Measurements from ENCODE around the gene STX1A. TPM values are rescaled to one million over a fixed set of nuclear protein-coding genes. Genes with fewer than 3 reads are reported as not detected.
A peak's percentile ranks its signal among the peaks of the same experiment; 100 is the strongest.

The STX1A gene
- total and polyA plus RNA-seq, 5 donors from 2014 or later: 0.80 to 27.3 (median 2.3) TPM

DNA sequence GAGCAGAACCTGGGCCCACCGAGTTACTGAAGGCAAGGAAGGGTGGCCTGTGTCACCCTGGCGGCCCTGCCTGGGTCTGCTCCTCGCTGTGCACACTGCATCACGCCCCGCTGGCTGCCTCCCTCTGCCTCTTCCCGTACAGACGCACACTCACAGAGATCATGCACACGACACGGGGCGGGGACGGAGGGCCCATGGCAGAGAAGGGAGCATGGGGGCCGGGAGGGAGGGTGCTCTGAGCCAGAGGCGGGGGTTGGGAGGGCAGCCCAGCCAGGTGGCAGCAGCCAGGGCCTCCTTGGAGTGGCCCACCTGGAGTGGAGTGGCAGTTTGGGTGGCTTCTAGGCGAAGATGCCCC lies 19.4 kb downstream of the STX1A start:
- H3K27me3 Mint-ChIP-seq: no peaks in the 10 kb centered on the region
- Histone ChIP-seq H3K36me3 (ENCODE audit: control insufficient read depth, insufficient read depth, low read length) (peaks cover 35% of the 10 kb centered on the region), H3K4me1 (ENCODE audit: control insufficient read depth, insufficient read depth, low read length, poor library complexity, severe bottlenecking) (no peaks in the 10 kb centered on the region), H3K4me3 (ENCODE audit: low read depth, low read length) (no peak overlapping the region), H3K9me3 (ENCODE audit: control insufficient read depth in 2 of 2, low read length in 2 of 2) (no peaks in the 10 kb centered on the region), H3K27ac (ENCODE audit: insufficient read depth, low read length, poor library complexity, severe bottlenecking) (no peak overlapping the region), H3K27me3 (ENCODE audit: control insufficient read depth, insufficient read depth, low read length) (no peaks in the 10 kb centered on the region)
- ATAC-seq (ENCODE audit: low read depth in 2 of 2) (no peak), DNase-seq (no peak)
- peaks cover 33% of the 10 kb centered on the region for H3K36me3 Mint-ChIP-seq
- H3K4me1 Mint-ChIP-seq: peaks cover 0 to 11% (median 7%) of the 10 kb centered on the region in 4 donors
- H3K27ac Mint-ChIP-seq: peak overlapping the region in 1 of 3 donors; percentile 20
- H3K4me3 Mint-ChIP-seq: peak overlapping the region in 1 of 4 donors; percentile 50
- no peaks in the 10 kb centered on the region for H3K9me3 Mint-ChIP-seq

DNA sequence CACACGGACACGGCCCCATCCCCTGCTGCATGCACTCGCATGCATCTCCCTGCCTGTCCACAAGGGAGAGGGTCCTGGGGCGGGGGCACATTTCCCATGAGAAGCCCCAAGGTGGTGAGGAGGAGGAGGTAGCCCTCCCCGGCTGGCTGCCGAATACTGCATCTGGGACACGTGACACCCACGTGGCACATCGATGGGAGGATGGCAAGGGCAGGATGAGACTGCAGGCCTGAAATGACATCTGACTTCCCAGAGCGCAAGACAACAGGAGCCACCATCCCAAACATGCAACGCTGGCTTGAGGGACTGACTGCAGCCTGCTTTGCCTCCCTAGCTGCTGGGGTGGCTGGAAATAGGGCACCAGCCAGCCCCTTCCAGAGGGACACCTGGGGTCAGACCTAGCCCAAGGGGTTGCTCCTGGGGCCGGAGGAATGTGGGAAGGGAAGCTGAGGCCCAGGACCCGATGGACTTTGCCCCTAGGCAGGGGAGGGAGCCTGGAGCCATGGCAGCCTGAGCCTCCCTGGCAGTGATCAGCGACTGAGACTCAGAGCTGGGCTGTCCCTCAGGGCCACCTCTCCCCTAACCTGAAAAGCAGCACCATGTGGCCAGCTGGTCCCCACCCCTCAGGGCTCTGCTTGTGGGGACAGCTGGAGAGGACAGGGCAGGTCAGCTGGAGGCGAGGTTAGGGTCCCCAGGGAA lies 19.9 kb downstream of the STX1A start:
- Mint-ChIP-seq H3K4me1 (peaks cover 0 to 14% (median 7%) of the 10 kb centered on the region in 4 donors), H3K27me3 (no peaks in the 10 kb centered on the region), H3K4me3 (no peak overlapping the region), H3K9me3 (no peaks in the 10 kb centered on the region), H3K27ac (peak overlapping the region in 1 of 3 donors; percentile 46), H3K36me3 (peaks cover 37% of the 10 kb centered on the region)
- DNase-seq (no peak), ATAC-seq (ENCODE audit: low read depth in 2 of 2) (no peak)
- H3K4me3 ChIP-seq (ENCODE audit: low read depth, low read length): no peak overlapping the region
- H3K9me3 ChIP-seq (ENCODE audit: control insufficient read depth in 2 of 2, low read length in 2 of 2): no peaks in the 10 kb centered on the region
- H3K27ac ChIP-seq (ENCODE audit: insufficient read depth, low read length, poor library complexity, severe bottlenecking): no peak overlapping the region
- no peaks in the 10 kb centered on the region for H3K4me1 ChIP-seq (ENCODE audit: control insufficient read depth, insufficient read depth, low read length, poor library complexity, severe bottlenecking)
- no peaks in the 10 kb centered on the region for H3K27me3 ChIP-seq (ENCODE audit: control insufficient read depth, insufficient read depth, low read length)
- H3K36me3 ChIP-seq (ENCODE audit: control insufficient read depth, insufficient read depth, low read length): peaks cover 37% of the 10 kb centered on the region

DNA sequence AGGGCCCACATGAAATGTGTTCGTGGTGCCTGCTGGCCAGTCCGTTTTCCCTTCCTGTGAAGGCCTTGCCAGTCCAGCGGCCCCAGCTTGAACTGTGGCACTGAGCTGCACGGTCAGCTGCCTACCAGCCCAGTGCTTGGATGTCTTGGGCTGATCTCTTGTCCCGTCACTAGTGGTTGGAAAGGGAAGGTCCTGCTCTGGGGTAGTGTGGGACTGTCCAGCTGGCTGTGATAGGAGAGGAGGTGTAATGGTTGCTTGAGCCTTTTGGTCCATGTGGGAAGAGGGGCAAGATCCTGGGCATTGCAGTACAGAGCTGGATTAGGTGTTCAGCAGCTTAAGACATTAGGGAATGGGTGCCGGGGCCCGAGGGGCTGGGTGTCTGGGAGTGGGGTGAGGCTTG lies 21.1 kb downstream of the STX1A start:
- peaks cover 0 to 12% (median 7%) of the 10 kb centered on the region in 4 donors for H3K4me1 Mint-ChIP-seq
- H3K9me3 ChIP-seq (ENCODE audit: control insufficient read depth in 2 of 2, low read length in 2 of 2): no peaks in the 10 kb centered on the region
- no peak overlapping the region for H3K27ac ChIP-seq (ENCODE audit: insufficient read depth, low read length, poor library complexity, severe bottlenecking)
- no peak overlapping the region for H3K27ac Mint-ChIP-seq
- no peaks in the 10 kb centered on the region for H3K4me1 ChIP-seq (ENCODE audit: control insufficient read depth, insufficient read depth, low read length, poor library complexity, severe bottlenecking)
- no peaks in the 10 kb centered on the region for H3K27me3 Mint-ChIP-seq
- no peaks in the 10 kb centered on the region for H3K9me3 Mint-ChIP-seq
- no peak overlapping the region for H3K4me3 ChIP-seq (ENCODE audit: low read depth, low read length)
- peaks cover 41% of the 10 kb centered on the region for H3K36me3 Mint-ChIP-seq
- H3K27me3 ChIP-seq (ENCODE audit: control insufficient read depth, insufficient read depth, low read length): no peaks in the 10 kb centered on the region
- no peak overlapping the region for H3K4me3 Mint-ChIP-seq
- no peak for ATAC-seq (ENCODE audit: low read depth in 2 of 2)
- DNase-seq: no peak
- H3K36me3 ChIP-seq (ENCODE audit: control insufficient read depth, insufficient read depth, low read length): peaks cover 48% of the 10 kb centered on the region

DNA sequence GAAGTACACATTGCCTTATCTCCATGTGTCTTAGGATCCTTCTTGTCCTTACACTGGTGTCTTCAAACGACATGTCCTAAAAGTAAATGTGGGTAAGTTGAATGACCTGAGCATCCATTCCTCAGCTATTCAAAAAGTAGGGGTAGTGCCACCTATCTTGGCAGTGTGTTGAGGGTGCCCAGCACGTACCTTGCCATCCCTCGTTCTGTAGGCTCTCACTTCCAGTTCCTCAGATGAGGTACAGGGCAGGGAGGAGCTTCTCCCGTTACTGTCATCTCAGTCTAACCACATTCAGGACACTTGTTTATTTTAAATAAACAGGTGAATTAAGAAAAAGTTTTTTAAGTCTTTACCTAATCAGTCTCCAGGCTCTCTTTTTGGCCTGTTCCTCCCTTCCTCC lies 23.1 kb downstream of the STX1A start:
- peaks cover 68% of the 10 kb centered on the region for H3K36me3 ChIP-seq (ENCODE audit: control insufficient read depth, insufficient read depth, low read length)
- Mint-ChIP-seq H3K36me3 (peaks cover 46% of the 10 kb centered on the region), H3K27me3 (no peaks in the 10 kb centered on the region), H3K9me3 (no peaks in the 10 kb centered on the region), H3K4me3 (no peak overlapping the region), H3K4me1 (peaks cover 0 to 5% (median 4%) of the 10 kb centered on the region in 4 donors), H3K27ac (no peak overlapping the region)
- no peak overlapping the region for H3K27ac ChIP-seq (ENCODE audit: insufficient read depth, low read length, poor library complexity, severe bottlenecking)
- ATAC-seq (ENCODE audit: low read depth in 2 of 2) (no peak), DNase-seq (no peak)
- no peaks in the 10 kb centered on the region for H3K4me1 ChIP-seq (ENCODE audit: control insufficient read depth, insufficient read depth, low read length, poor library complexity, severe bottlenecking)
- H3K27me3 ChIP-seq (ENCODE audit: control insufficient read depth, insufficient read depth, low read length): no peaks in the 10 kb centered on the region
- H3K4me3 ChIP-seq (ENCODE audit: low read depth, low read length): no peak overlapping the region
- no peaks in the 10 kb centered on the region for H3K9me3 ChIP-seq (ENCODE audit: control insufficient read depth in 2 of 2, low read length in 2 of 2)

DNA sequence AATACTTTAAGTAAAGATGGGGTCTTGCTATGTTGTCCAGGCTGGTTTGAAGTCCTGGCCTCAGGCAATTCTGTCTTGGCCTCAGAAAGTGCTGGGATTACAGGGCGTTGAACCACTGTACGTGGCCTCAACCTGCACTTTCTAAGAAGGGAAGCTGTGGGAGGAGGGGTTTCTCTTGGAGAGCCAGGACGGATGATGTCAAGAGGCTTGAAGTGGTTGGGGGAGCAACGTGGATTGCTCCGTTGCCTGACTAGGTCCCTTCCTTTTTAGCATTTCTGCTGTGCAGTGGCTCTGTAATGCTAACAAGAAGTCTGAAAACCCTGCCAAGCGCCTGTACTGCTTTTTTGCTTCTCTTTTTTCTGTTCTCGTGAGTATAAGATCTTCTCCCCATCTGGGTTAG lies 28.8 kb downstream of the STX1A start:
- no peak overlapping the region for H3K4me3 Mint-ChIP-seq
- DNase-seq: no peak
- Histone ChIP-seq H3K27me3 (ENCODE audit: control insufficient read depth, insufficient read depth, low read length) (no peaks in the 10 kb centered on the region), H3K4me1 (ENCODE audit: control insufficient read depth, insufficient read depth, low read length, poor library complexity, severe bottlenecking) (no peaks in the 10 kb centered on the region), H3K4me3 (ENCODE audit: low read depth, low read length) (no peak overlapping the region), H3K27ac (ENCODE audit: insufficient read depth, low read length, poor library complexity, severe bottlenecking) (no peak overlapping the region), H3K9me3 (ENCODE audit: control insufficient read depth in 2 of 2, low read length in 2 of 2) (no peaks in the 10 kb centered on the region), H3K36me3 (ENCODE audit: control insufficient read depth, insufficient read depth, low read length) (peaks cover 80% of the 10 kb centered on the region)
- ATAC-seq (ENCODE audit: low read depth in 2 of 2): no peak
- no peak overlapping the region for H3K27ac Mint-ChIP-seq
- H3K27me3 Mint-ChIP-seq: no peaks in the 10 kb centered on the region
- H3K4me1 Mint-ChIP-seq: peaks cover 7 to 23% (median 10%) of the 10 kb centered on the region in 4 donors
- H3K9me3 Mint-ChIP-seq: no peaks in the 10 kb centered on the region
- peaks cover 57% of the 10 kb centered on the region for H3K36me3 Mint-ChIP-seq

DNA sequence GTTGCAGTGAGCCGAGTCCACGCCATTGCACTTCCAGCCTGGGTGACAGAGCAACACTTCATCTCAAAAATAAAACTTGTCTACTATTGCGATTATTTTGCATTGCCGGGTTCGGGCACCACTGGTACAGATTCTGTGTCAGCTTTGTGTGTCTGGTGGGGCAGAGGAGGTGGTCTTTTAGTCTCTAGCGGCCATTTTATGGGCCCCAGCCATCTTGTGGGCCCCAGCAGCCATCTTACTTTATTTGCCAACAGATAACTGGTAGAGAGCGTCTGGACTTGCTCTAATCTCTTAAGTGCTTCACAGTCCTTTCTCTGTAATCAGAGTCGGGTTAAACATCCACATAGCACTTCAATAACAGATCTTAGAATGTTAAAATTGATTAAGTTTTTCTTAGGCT lies 31.2 kb downstream of the STX1A start:
- H3K9me3 Mint-ChIP-seq: no peaks in the 10 kb centered on the region
- peaks cover 7 to 34% (median 12%) of the 10 kb centered on the region in 4 donors for H3K4me1 Mint-ChIP-seq
- no peaks in the 10 kb centered on the region for H3K9me3 ChIP-seq (ENCODE audit: control insufficient read depth in 2 of 2, low read length in 2 of 2)
- peaks cover 13% of the 10 kb centered on the region for H3K4me1 ChIP-seq (ENCODE audit: control insufficient read depth, insufficient read depth, low read length, poor library complexity, severe bottlenecking)
- no peaks in the 10 kb centered on the region for H3K27me3 Mint-ChIP-seq
- H3K36me3 Mint-ChIP-seq: peaks cover 45% of the 10 kb centered on the region
- no peak overlapping the region for H3K27ac ChIP-seq (ENCODE audit: insufficient read depth, low read length, poor library complexity, severe bottlenecking)
- no peak overlapping the region for H3K4me3 ChIP-seq (ENCODE audit: low read depth, low read length)
- DNase-seq (no peak), ATAC-seq (ENCODE audit: low read depth in 2 of 2) (no peak)
- H3K27ac Mint-ChIP-seq: peak overlapping the region in 2 of 3 donors; percentile 12
- H3K36me3 ChIP-seq (ENCODE audit: control insufficient read depth, insufficient read depth, low read length): peaks cover 62% of the 10 kb centered on the region
- H3K4me3 Mint-ChIP-seq: peak overlapping the region in 2 of 4 donors; percentile 35 to 41
- H3K27me3 ChIP-seq (ENCODE audit: control insufficient read depth, insufficient read depth, low read length): no peaks in the 10 kb centered on the region

DNA sequence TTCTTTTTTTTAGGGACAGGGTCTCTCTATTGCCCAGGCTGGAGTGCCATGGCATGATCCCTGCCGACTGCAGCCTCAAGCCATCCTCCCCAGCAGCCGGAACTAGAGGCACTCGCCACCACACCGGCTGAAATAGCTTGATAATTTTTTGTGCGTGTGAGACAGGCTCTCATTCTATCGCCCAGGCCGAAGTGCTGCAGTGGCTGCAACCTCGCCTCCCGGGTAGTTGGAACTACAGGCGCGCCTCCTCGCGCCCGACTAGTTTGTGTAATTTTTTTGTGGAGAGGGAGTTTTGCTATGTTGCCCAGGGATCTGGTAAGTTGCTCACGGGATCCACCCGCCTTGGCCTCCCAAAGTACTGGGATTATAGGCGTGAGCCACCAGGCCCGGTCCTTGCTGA lies 34.2 kb downstream of the STX1A start:
- no peak overlapping the region for H3K4me3 ChIP-seq (ENCODE audit: low read depth, low read length)
- H3K9me3 ChIP-seq (ENCODE audit: control insufficient read depth in 2 of 2, low read length in 2 of 2): no peaks in the 10 kb centered on the region
- peak overlapping the region; percentile 76 to 80 (median 80) for H3K4me3 Mint-ChIP-seq
- H3K27ac Mint-ChIP-seq: no peak overlapping the region
- peaks cover 17 to 57% (median 29%) of the 10 kb centered on the region in 4 donors for H3K4me1 Mint-ChIP-seq
- peaks cover 0 to 2% (median 0%) of the 10 kb centered on the region in 7 donors for H3K9me3 Mint-ChIP-seq
- DNase-seq (no peak), ATAC-seq (ENCODE audit: low read depth in 2 of 2) (no peak)
- H3K27ac ChIP-seq (ENCODE audit: insufficient read depth, low read length, poor library complexity, severe bottlenecking): no peak overlapping the region
- no peaks in the 10 kb centered on the region for H3K27me3 Mint-ChIP-seq
- peaks cover 34% of the 10 kb centered on the region for H3K4me1 ChIP-seq (ENCODE audit: control insufficient read depth, insufficient read depth, low read length, poor library complexity, severe bottlenecking)
- peaks cover 33% of the 10 kb centered on the region for H3K36me3 ChIP-seq (ENCODE audit: control insufficient read depth, insufficient read depth, low read length)
- H3K36me3 Mint-ChIP-seq: peaks cover 34% of the 10 kb centered on the region
- no peaks in the 10 kb centered on the region for H3K27me3 ChIP-seq (ENCODE audit: control insufficient read depth, insufficient read depth, low read length)

Measured in CD4-positive, CD25-positive, alpha-beta regulatory T cell (primary cell).